Stimulated activated CD4-positive, alpha-beta T cell treated with anti-CD3 and anti-CD28 coated beads, Interleukin-4, amount 100 ng/mL, for 24 hours (primary cell): ENCODE data around the gene MARCHF9.

ENCODE experiments used
- DNase-seq: peaks from one replicate; pipeline ENCODE4 v3.0.0-alpha.2; 2020

MARCHF9 gene

GRCh38 chr12:57739387-57739786, 15.5 kb upstream of the MARCHF9 start:
- no peak for DNase-seq

GRCh38 chr12:57739914-57740538, 14.9 kb upstream of the MARCHF9 start:
- DNase-seq = no peak

- peak; percentile 74 for DNase-seq
Measured at GRCh38 chr12:57740656-57741412, 14.1 kb upstream of the MARCHF9 start.

GRCh38 chr12:57741413-57741789, 13.5 kb upstream of the MARCHF9 start:
- peak; percentile 11 for DNase-seq

GRCh38 chr12:57741844-57742738, 12.8 kb upstream of the MARCHF9 start:
- peak; percentile 80 for DNase-seq

- DNase-seq = no peak
Measured at GRCh38 chr12:57743769-57744168, 11.1 kb upstream of the MARCHF9 start.

- peak; percentile 74 for DNase-seq
Measured at GRCh38 chr12:57744194-57744776, 10.6 kb upstream of the MARCHF9 start.

- DNase-seq = peak; percentile 96
Measured at GRCh38 chr12:57744777-57745484, 10.0 kb upstream of the MARCHF9 start, which contains the start of gene TSPAN31. Gene TSPAN31 (plus strand): TSS chr12:57745039. CDS start chr12:57745155, 116 bp downstream.

- DNase-seq = peak; percentile 9
Measured at GRCh38 chr12:57745485-57745881, 9.4 kb upstream of the MARCHF9 start.

- no peak for DNase-seq
Measured at GRCh38 chr12:57746025-57746424, 8.9 kb upstream of the MARCHF9 start.

GRCh38 chr12:57749061-57749460, 5.8 kb upstream of the MARCHF9 start:
- DNase-seq = no peak

- no peak for DNase-seq
Measured at GRCh38 chr12:57750561-57751431, 4.1 kb upstream of the MARCHF9 start.

- no peak for DNase-seq
Measured at GRCh38 chr12:57751432-57751787, 3.5 kb upstream of the MARCHF9 start.

- DNase-seq = peak; percentile 98
Measured at GRCh38 chr12:57751788-57752667, 2.9 kb upstream of the MARCHF9 start, which contains the start of gene CDK4. Gene CDK4 (minus strand): TSS chr12:57752310. CDS start chr12:57751717, 593 bp downstream.

GRCh38 chr12:57752668-57753000, 2.3 kb upstream of the MARCHF9 start:
- no peak for DNase-seq

GRCh38 chr12:57753756-57754337, 1.1 kb upstream of the MARCHF9 start:
- no peak for DNase-seq

GRCh38 chr12:57755194-57755453, 221 bp downstream of the MARCHF9 start:
- no peak for DNase-seq

GRCh38 chr12:57755454-57756372, 810 bp downstream of the MARCHF9 start:
- peak; percentile 21 for DNase-seq
